Loucy (cell line): ENCODE data around the gene SLC19A1.

Experiments used
- EZH2phosphoT487 ChIP-seq: fragments of 200-600 bp; IDR thresholded peaks from 2 replicates; pipeline ENCODE4 v1.6.1; 2018; ENCODE audit warnings: antibody characterized with exemption, mild to moderate bottlenecking, moderate library complexity, borderline replicate concordance
- TF ChIP-seq, protein P1 (sequence below): fragments of 200-600 bp; sonication (generic); conservative IDR thresholded peaks from 2 replicates; pipeline ENCODE4 v1.5.1; 2014; ENCODE audit warnings: mild to moderate bottlenecking, antibody characterized with exemption, low read length

GRCh38 chr21:45484318-45484717, 57.9 kb downstream of the SLC19A1 start:
- TF ChIP-seq, protein P1, sequence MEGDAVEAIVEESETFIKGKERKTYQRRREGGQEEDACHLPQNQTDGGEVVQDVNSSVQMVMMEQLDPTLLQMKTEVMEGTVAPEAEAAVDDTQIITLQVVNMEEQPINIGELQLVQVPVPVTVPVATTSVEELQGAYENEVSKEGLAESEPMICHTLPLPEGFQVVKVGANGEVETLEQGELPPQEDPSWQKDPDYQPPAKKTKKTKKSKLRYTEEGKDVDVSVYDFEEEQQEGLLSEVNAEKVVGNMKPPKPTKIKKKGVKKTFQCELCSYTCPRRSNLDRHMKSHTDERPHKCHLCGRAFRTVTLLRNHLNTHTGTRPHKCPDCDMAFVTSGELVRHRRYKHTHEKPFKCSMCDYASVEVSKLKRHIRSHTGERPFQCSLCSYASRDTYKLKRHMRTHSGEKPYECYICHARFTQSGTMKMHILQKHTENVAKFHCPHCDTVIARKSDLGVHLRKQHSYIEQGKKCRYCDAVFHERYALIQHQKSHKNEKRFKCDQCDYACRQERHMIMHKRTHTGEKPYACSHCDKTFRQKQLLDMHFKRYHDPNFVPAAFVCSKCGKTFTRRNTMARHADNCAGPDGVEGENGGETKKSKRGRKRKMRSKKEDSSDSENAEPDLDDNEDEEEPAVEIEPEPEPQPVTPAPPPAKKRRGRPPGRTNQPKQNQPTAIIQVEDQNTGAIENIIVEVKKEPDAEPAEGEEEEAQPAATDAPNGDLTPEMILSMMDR, result no peak
- TF ChIP-seq EZH2phosphoT487, result no peak
